ENCODE measurements around the gene MYO9A. TPM values are rescaled to one million over a fixed set of nuclear protein-coding genes. Genes with fewer than 3 reads are reported as not detected.

MYO9A gene
- total RNA-seq, 3 donors from 2014 or later, result 64.2 to 128 (median 86.5) TPM

DNA sequence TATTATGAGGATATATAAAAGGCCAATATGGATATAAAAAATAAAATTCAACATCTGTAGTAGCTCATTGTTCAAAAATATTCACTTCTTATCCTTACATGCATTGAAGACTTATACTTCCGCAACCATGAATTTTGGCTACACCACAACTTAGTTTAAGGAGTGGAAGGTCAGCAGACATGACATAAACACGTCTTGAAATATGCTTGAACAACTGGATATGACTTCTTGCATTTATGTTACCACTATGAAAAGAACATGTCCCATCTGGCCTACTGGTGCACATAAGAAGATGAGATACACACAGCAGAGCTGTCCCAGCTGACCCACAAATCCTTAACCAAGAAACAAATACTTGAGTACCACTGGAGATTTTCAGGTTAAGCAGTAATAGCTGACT is 52.1 kb downstream of the MYO9A start:
- no peak overlapping the region for H3K27ac ChIP-seq
- no peaks in the 10 kb centered on the region for H3K36me3 ChIP-seq
- no peaks in the 10 kb centered on the region for H3K9me3 ChIP-seq
- no peaks in the 10 kb centered on the region for H3K27me3 ChIP-seq
- intact Hi-C loops (cut with DNase I; ENCODE audit: low total_unique reads), result no loop called here
- no peak for TF ChIP-seq POLR2AphosphoS5 (IDR thresholded peaks at IDR 0.05)
- TF ChIP-seq, protein P1, sequence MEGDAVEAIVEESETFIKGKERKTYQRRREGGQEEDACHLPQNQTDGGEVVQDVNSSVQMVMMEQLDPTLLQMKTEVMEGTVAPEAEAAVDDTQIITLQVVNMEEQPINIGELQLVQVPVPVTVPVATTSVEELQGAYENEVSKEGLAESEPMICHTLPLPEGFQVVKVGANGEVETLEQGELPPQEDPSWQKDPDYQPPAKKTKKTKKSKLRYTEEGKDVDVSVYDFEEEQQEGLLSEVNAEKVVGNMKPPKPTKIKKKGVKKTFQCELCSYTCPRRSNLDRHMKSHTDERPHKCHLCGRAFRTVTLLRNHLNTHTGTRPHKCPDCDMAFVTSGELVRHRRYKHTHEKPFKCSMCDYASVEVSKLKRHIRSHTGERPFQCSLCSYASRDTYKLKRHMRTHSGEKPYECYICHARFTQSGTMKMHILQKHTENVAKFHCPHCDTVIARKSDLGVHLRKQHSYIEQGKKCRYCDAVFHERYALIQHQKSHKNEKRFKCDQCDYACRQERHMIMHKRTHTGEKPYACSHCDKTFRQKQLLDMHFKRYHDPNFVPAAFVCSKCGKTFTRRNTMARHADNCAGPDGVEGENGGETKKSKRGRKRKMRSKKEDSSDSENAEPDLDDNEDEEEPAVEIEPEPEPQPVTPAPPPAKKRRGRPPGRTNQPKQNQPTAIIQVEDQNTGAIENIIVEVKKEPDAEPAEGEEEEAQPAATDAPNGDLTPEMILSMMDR (IDR thresholded peaks at IDR 0.05), result no peak
- TF ChIP-seq POLR2A (IDR thresholded peaks at IDR 0.05), result no peak
- no peak for DNase-seq (ENCODE audit: low spot score in 2 of 2)
- H3K4me1 ChIP-seq, result no peaks in the 10 kb centered on the region
- H3K4me3 ChIP-seq, result no peak overlapping the region

DNA sequence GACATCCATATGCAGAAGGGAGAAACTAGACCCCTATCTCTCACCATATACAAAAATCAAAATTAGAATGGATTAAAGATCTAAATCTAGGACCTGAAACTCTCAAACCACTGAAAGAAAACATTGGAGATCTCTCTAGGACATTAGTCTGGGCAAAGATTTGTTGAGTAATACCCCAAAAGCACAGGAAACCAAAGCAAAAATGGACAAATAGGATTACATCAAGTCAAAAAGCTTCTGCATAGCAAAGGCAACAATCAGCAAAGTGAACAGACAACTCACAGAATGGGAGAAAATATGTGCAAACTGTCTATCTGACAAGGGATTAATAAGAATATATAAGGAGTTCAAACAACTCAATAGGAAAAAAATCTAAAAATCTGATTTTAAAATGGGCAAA is 54.8 kb downstream of the MYO9A start:
- intact Hi-C loops (cut with DNase I; ENCODE audit: low total_unique reads), result no loop called here
- TF ChIP-seq, protein P1 (IDR thresholded peaks at IDR 0.05), result no peak
- TF ChIP-seq POLR2AphosphoS5 (IDR thresholded peaks at IDR 0.05) (no peak), POLR2A (IDR thresholded peaks at IDR 0.05) (no peak)
- H3K9me3 ChIP-seq, result no peaks in the 10 kb centered on the region
- H3K27ac ChIP-seq, result no peak overlapping the region
- H3K4me1 ChIP-seq, result no peaks in the 10 kb centered on the region
- H3K27me3 ChIP-seq, result no peaks in the 10 kb centered on the region
- no peaks in the 10 kb centered on the region for H3K36me3 ChIP-seq
- no peak overlapping the region for H3K4me3 ChIP-seq
- no peak for DNase-seq (ENCODE audit: low spot score in 2 of 2)

DNA sequence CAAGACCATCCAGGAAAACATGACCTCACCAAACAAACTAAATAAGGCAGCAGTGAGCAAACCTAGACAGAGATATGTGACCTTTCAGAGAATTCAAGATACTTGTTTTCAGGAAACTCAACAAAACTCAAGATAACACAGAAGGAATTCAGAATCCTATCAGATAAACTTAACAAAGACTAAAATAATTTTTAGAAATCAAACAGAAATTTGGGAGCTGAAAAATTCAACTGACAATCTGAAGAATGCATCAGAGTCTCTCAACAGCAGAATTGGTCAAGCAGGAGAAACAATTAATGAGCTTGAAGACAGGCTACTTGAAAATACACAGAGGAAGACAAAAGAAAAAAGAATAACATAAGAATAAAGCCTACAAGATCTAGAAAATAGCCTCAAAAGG is 55.6 kb downstream of the MYO9A start:
- intact Hi-C loops (cut with DNase I; ENCODE audit: low total_unique reads), result no loop called here
- Histone ChIP-seq H3K9me3 (no peaks in the 10 kb centered on the region), H3K27ac (no peak overlapping the region), H3K4me1 (no peaks in the 10 kb centered on the region), H3K36me3 (no peaks in the 10 kb centered on the region), H3K27me3 (no peaks in the 10 kb centered on the region), H3K4me3 (no peak overlapping the region)
- TF ChIP-seq POLR2A (IDR thresholded peaks at IDR 0.05), result no peak
- TF ChIP-seq POLR2AphosphoS5 (IDR thresholded peaks at IDR 0.05), result no peak
- TF ChIP-seq, protein P1 (IDR thresholded peaks at IDR 0.05), result no peak
- DNase-seq (ENCODE audit: low spot score in 2 of 2), result no peak

DNA sequence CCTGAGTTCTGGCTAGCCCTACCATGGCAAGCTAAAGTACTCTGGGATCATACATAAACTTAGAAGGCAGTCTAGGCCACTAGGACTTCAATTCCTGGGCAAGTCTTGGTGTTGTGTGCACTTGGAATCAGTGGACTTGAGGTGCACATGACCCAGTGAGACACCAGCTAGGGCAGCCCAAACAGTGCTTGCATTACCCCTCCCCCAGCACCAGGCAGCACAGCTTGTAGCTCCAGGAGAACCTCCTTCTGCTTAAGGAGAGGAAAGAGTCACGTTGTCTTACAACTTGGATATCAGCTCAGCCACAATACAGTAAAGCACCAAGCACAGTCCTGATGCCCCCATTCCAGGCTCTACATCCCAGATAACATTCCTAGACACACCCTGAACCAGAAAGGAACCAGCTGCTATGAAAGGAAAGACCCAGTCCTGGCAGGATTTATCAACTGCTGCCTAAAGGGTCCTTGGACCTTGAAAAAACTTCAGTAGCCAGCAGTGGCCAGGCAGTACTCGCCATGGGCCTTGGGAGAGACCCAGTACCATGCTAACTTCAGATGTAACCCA is 57.2 kb downstream of the MYO9A start:
- no peaks in the 10 kb centered on the region for H3K4me1 ChIP-seq
- H3K9me3 ChIP-seq, result no peaks in the 10 kb centered on the region
- H3K36me3 ChIP-seq, result no peaks in the 10 kb centered on the region
- H3K4me3 ChIP-seq, result no peak overlapping the region
- no peaks in the 10 kb centered on the region for H3K27me3 ChIP-seq
- DNase-seq (ENCODE audit: low spot score in 2 of 2), result no peak
- intact Hi-C loops (cut with DNase I; ENCODE audit: low total_unique reads), result no loop called here
- H3K27ac ChIP-seq, result no peak overlapping the region
- TF ChIP-seq, protein P1 (IDR thresholded peaks at IDR 0.05), result no peak
- TF ChIP-seq POLR2AphosphoS5 (IDR thresholded peaks at IDR 0.05) (no peak), POLR2A (IDR thresholded peaks at IDR 0.05) (no peak)

DNA sequence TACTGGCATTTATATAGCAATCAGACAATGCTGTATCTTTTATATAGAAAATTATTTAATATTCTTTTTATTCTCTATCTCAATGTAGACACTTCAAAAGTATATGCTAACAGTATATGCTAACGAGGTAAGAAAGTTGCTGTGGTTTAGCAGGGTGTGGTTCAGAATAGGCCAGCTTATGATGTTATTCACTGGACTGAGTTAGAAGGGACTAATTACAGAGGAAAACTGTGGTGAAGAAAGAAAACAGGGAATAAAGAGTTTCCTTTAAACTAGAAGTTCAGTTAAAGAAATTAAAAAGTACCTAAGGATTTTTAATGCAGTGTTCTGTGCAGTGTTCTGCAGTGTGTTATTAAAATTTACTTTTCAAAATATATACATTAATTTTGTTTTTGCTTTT is 59.4 kb downstream of the MYO9A start:
- Histone ChIP-seq H3K36me3 (no peaks in the 10 kb centered on the region), H3K4me1 (no peaks in the 10 kb centered on the region), H3K27me3 (no peaks in the 10 kb centered on the region), H3K27ac (no peak overlapping the region), H3K4me3 (no peak overlapping the region), H3K9me3 (no peaks in the 10 kb centered on the region)
- intact Hi-C loops (cut with DNase I; ENCODE audit: low total_unique reads), result no loop called here
- TF ChIP-seq, protein P1 (IDR thresholded peaks at IDR 0.05), result no peak
- TF ChIP-seq POLR2A (IDR thresholded peaks at IDR 0.05) (no peak), POLR2AphosphoS5 (IDR thresholded peaks at IDR 0.05) (no peak)
- DNase-seq (ENCODE audit: low spot score in 2 of 2), result no peak

Data from breast epithelium (tissue), 4 donors.